Hematopoietic multipotent progenitor cell treated with erythropoietin and hydrocortisone succinate and interleukin-3 and kit ligand, for 8 days (in vitro differentiated cells): ENCODE measurements around the gene ADARB2.

ENCODE experiments used
- DNase-seq: peaks from one replicate; pipeline ENCODE4 v3.0.0-alpha.2; 2015

The ADARB2 gene

GRCh38 chr10:1293636-1294435 lies 443.5 kb downstream of the ADARB2 start:
- no peak for DNase-seq

DNA sequence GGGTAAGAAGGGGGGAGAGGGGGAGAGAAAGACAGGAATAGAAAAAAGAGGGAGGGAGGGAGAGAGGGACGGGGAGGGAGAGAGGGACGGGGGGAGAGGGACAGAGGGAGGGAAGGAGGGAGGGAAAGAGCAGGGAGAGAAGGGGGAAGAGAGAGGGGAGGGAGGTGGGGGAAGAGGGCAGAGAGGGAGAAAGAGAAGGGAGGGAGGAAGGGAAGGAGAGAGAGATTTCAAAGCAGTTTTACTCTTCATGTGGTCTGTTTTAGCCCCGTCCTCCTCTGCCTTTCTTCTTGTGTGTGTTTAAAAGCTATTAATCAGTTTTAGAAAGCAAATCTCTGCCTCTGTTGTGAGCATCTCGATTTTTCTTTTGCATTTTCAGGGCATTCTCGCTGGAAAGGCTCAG lies 444.2 kb downstream of the ADARB2 start:
- DNase-seq, result no peak

- no peak for DNase-seq
Observed at GRCh38 chr10:1292611-1293031, 444.7 kb downstream of the ADARB2 start.

GRCh38 chr10:1291178-1292090 lies 445.9 kb downstream of the ADARB2 start:
- no peak for DNase-seq

DNA sequence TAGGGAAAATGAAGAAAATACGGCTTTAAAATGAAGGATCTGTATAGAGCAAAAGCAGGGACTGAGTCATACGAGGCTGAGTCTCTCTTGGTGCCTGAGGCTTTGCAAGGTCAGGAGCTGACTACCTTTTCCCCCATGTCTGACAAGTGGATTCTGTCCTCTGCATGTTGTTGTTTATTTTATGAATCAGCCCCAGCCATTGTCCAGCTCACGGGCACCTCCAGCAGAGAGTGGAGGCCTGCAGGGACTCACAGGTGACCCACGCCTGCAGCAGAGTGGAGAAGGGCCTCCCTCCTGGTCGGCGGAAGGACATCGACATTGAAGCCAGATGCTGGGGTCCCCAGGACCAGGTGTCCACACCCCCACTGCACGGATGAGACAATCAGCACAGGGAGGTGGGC lies 447.3 kb downstream of the ADARB2 start:
- no peak for DNase-seq

DNA sequence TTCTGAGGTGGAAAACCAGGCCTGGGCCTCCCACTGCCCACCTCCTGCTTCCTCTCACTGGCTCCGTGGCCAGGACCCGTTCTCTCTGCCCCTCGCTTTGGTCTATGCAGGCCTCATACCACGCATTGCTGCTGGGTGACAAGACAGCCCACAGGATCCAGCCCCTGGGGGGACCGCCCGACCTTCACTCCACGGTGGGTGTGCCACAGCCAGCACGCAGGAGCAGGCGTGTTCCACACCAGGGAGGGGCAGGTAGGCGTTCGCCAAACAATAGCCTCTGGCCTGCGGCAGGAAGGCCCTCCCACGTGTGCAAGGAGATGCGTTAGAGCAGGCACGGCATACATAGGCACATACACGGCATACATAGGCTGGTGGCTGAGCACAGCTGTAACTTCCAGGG lies 447.7 kb downstream of the ADARB2 start:
- no peak for DNase-seq

- DNase-seq, result no peak
Observed at GRCh38 chr10:1287971-1288401, 449.3 kb downstream of the ADARB2 start.

DNA sequence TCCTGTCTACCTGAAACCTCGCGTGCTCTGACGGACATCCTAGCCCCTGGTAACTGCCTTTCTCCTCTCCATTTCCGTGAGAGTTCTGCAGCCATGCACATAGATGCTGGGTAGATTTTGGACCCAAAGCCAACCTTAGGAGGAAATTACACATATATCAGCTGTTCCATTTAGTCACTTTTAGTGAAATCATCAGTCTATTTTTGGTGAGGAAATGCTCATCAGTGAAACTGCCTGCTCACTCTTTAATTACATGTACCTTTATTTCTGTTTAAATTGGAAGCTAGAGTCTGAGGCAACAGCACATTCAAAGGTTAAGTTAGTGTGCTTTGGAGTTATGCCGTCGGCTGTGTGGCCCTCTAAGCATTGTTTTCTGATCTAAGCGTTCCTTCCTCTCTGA lies 449.8 kb downstream of the ADARB2 start:
- DNase-seq, result no peak

- no peak for DNase-seq
Observed at GRCh38 chr10:1284076-1284475, 453.2 kb downstream of the ADARB2 start.

DNA sequence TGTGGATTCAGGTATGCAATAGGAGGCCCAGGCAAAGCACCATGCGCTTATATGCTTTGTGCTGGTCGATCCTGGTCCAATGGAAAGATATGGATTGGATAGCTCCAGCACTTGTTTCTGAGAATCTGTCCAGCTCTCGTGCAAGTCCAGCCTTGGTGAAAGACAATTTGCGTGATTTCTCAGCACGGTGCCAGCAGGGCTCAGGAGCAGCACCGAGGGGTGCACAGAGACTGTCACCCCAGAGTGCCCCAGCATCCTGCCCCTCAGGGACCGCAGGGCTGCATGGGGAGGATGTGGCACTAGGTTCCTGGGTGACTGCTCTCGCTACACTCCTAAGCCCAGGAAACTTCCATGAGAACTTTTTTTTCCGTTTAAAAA lies 455.9 kb downstream of the ADARB2 start:
- DNase-seq, result no peak

- DNase-seq, result no peak
Observed at GRCh38 chr10:1280466-1281404, 456.6 kb downstream of the ADARB2 start.

DNA sequence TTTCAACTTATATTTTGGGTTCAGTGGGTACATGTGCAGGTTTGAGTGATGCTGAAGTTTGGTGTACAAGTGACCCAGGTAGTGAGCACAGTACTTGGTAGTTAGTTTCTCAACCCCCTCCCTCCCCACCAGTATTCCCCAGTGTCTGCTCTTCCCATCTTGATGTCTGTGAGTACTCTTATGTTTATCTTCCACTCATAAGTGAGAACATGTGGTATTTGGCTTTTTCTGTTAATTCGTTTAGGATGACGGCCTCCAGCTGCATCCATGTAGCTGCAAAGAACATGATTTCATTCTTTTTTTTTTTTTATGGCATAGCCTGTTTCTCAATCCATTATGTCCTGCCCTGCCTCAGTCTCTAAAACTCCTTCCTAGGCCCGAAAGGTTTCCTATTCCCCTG lies 459.0 kb downstream of the ADARB2 start:
- no peak for DNase-seq

- DNase-seq, result no peak
Observed at GRCh38 chr10:1274701-1275544, 462.4 kb downstream of the ADARB2 start.

- no peak for DNase-seq
Observed at GRCh38 chr10:1274111-1274661, 463.1 kb downstream of the ADARB2 start.

DNA sequence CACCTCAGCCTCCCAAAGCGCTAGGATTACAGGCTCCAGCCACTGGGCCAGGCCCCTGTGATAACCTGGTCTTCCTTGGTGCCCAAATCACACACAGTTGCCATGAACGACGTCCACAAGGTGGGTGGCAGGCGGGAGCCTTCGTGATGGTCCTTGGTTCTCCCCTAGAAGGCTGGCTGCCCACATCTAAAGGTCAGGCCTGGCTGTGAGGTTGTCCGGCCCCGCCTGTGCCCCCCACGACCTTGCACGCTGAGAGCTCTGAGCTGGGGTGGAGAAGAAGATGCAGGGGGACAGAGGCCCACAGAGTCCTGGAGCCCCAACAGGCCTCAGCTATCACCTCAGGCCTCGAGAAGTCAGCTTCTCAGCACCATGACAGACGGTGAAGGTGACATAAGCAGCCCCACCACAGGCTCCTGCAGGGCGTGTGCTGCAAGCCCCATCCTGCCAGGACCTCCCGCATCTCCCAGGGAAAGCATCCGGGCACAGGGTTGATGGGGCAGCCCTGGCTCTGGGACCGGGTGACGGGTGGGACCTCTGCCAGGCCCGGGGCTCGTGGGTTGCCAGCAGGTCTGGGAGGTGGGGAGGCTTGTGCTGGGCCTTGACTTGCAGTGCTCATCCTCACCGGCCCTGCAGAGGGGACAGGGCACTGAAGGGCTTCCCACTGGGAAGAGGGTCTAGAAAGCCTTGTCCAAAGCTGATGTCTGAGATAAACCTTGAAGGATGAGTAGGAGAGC lies 463.8 kb downstream of the ADARB2 start:
- DNase-seq, result no peak

- DNase-seq, result no peak
Observed at GRCh38 chr10:1272777-1273161, 464.6 kb downstream of the ADARB2 start.

DNA sequence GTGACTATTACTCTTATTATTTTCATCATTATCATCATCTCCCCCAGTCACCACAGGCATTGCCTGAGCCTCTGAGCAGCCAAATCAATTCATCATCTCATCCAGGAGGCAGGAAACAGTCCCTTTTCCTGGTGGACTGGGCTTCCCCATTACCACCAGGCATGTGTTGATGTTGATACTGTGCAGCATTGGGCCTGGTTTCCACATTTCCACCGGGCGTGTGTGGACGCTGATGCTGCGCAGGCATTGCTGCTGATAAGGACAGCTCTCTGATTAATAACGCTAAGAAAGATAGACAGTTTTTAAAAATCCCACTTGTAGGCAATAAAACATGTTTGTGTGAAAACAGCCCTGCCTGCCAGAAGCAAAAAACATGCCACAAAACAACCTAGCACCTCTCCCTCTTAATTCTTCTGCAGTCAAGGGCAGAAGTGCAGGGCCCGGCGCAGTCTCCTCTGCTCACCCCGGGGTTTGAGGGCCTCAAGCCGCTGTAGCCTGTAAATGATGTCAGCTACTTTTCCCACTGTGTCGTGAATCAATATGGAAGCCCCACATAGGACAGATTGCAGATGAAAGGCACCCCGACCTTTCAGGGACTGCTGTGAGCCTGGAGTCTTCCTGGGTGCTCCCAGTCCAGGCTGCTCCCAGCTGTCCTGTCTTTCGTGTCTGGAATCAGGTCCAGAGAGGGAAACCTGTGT lies 465.1 kb downstream of the ADARB2 start:
- no peak for DNase-seq

DNA sequence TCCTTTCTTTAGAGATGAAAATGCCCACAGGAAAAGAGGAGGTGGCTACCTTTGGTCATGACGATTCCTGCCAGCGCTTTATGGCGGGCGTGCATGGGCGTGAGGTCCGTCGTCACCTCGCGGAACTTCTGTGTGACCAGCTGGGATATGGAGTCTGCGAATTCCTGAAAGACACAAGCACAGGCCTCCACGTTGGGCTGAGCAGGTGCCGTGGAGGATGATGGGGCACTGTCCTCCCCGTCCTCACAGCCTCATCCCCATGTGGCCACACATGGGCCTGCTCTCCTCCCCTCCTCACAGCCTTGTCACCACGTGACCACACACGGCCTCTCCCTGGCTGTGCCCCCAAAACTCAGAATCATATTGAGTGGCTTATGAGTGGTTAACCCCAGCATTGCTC lies 466.4 kb downstream of the ADARB2 start:
- no peak for DNase-seq

GRCh38 chr10:1270490-1270889 lies 466.8 kb downstream of the ADARB2 start:
- DNase-seq, result no peak

GRCh38 chr10:1268831-1269230 lies 468.5 kb downstream of the ADARB2 start:
- DNase-seq, result no peak
